Measurements from ENCODE around the gene PCSK5. TPM values are rescaled to one million over a fixed set of nuclear protein-coding genes. Genes with fewer than 3 reads are reported as not detected.

PCSK5 gene
- total and polyA plus RNA-seq, 2 donors (not counting 3 experiments of a cell fraction or from before 2014, with no cell fraction given) = 2.6 to 4.8 TPM

GRCh38 chr9:75892216-75892911, 1.9 kb downstream of the PCSK5 start:
- no peaks in the 10 kb centered on the region for H3K36me3 ChIP-seq (ENCODE audit: control insufficient read depth in 2 of 2, extremely low read depth in 1 of 2, insufficient read depth in 2 of 2, low read length in 2 of 2)
- no peak for TF ChIP-seq POLR2A (IDR thresholded peaks at IDR 0.05; ENCODE audit: low read depth, low read length)
- no TSS peak for BruUV-seq (replicated peaks)
- DNase-seq (ENCODE audit: low read depth, low spot score) (peak; percentile 6), FAIRE-seq (no peak)
- H3K4me1 ChIP-seq (ENCODE audit: control insufficient read depth, extremely low read depth, insufficient read depth, low read length) = peaks cover 18% of the 10 kb centered on the region
- no peak overlapping the region for H3K27ac ChIP-seq (ENCODE audit: insufficient read depth, low read depth, low read length)
- H4K20me1 ChIP-seq (replicated peaks; ENCODE audit: control insufficient read depth, extremely low read depth, insufficient read depth, low read length) = no peaks in the 10 kb centered on the region
- peak overlapping the region; percentile 13 for H3K9ac ChIP-seq (replicated peaks; ENCODE audit: extremely low read depth, insufficient read depth, low read length)
- intact Hi-C loops (cut with micrococcal nuclease) (loop anchor here (2.0 to 10.0 kb wide), 7 partner anchors 26 to 868 kb away; partner anchors contain the start of genes CARNMT1, GCNT1 and RFK), dilution Hi-C loops (cut with MboI; ENCODE audit: extremely low pct_ligation_motif_present, low sequenced_read_pairs) (no loop called here)
- peak overlapping the region; percentile 75 for H3K4me2 ChIP-seq (ENCODE audit: insufficient read depth, low read length)
- ChIA-PET POLR2A (no interaction called here), CTCF (interaction anchor here (1.2 to 2.3 kb wide), 3 partner anchors 26 to 766 kb away, joined by 3 to 13 read pairs (median 8); no protein-coding TSS in a partner anchor)
- no peaks in the 10 kb centered on the region for H3K9me3 ChIP-seq (replicated peaks; ENCODE audit: control insufficient read depth, insufficient read depth, low read length)
- peak overlapping the region; percentile 66 to 90 (median 87) for H3K4me3 ChIP-seq (replicated peaks in 1 of 3; ENCODE audit: insufficient read depth in 1 of 3, low read depth in 1 of 3, low read length in 3 of 3)
- H3K9me1 ChIP-seq (replicated peaks; ENCODE audit: control insufficient read depth, extremely low read depth, insufficient read depth, low read length) = no peaks in the 10 kb centered on the region
- peak overlapping the region; percentile 95 for H2AFZ ChIP-seq (ENCODE audit: low read depth, low read length)
- peaks cover 0 to 6% of the 10 kb centered on the region in 2 experiments for H3K27me3 ChIP-seq (ENCODE audit: control insufficient read depth in 2 of 2, insufficient read depth in 2 of 2, low read length in 2 of 2)
- no peaks in the 10 kb centered on the region for H3K79me2 ChIP-seq (ENCODE audit: control insufficient read depth, insufficient read depth, low read length)

- BruUV-seq (replicated peaks) = TSS peak; percentile 7
- H3K9ac ChIP-seq (replicated peaks; ENCODE audit: extremely low read depth, insufficient read depth, low read length) = no peak overlapping the region
- no peaks in the 10 kb centered on the region for H3K9me1 ChIP-seq (replicated peaks; ENCODE audit: control insufficient read depth, extremely low read depth, insufficient read depth, low read length)
- H3K36me3 ChIP-seq (ENCODE audit: control insufficient read depth in 2 of 2, extremely low read depth in 1 of 2, insufficient read depth in 2 of 2, low read length in 2 of 2) = no peaks in the 10 kb centered on the region
- POLR2A ChIA-PET = no interaction called here
- H3K27ac ChIP-seq (ENCODE audit: insufficient read depth, low read depth, low read length) = no peak overlapping the region
- H4K20me1 ChIP-seq (replicated peaks; ENCODE audit: control insufficient read depth, extremely low read depth, insufficient read depth, low read length) = no peaks in the 10 kb centered on the region
- no peaks in the 10 kb centered on the region for H3K79me2 ChIP-seq (ENCODE audit: control insufficient read depth, insufficient read depth, low read length)
- intact Hi-C loops (cut with micrococcal nuclease) (loop anchor here (2.0 to 10.0 kb wide), 7 partner anchors 26 to 868 kb away; partner anchors contain the start of genes CARNMT1, GCNT1 and RFK), dilution Hi-C loops (cut with MboI; ENCODE audit: extremely low pct_ligation_motif_present, low sequenced_read_pairs) (no loop called here)
- TF ChIP-seq POLR2A (IDR thresholded peaks at IDR 0.05; ENCODE audit: low read depth, low read length) = no peak
- no peak for TF ChIP-seq CTCF (IDR thresholded peaks at IDR 0.05; ENCODE audit: extremely low read depth in 1 of 2, insufficient read depth in 1 of 2, low read depth in 1 of 2, low read length in 2 of 2)
- no peak for TF ChIP-seq GATA2 (IDR thresholded peaks at IDR 0.05; ENCODE audit: insufficient read depth, insufficient read length, low read depth, low read length)
- TF ChIP-seq FOS (IDR thresholded peaks at IDR 0.05; ENCODE audit: borderline replicate concordance, insufficient read depth, low read length) = no peak
- no peak for TF ChIP-seq POLR2AphosphoS5 (IDR thresholded peaks at IDR 0.05; ENCODE audit: insufficient read depth, low read depth, low read length)
- TF ChIP-seq EZH2 (IDR thresholded peaks at IDR 0.05; ENCODE audit: borderline replicate concordance, low read depth, low read length, severe bottlenecking) = no peak
- no peak for TF ChIP-seq MYC (IDR thresholded peaks at IDR 0.05; ENCODE audit: low read depth, low read length)
- no peak for TF ChIP-seq JUN (IDR thresholded peaks at IDR 0.05; ENCODE audit: borderline replicate concordance, insufficient read depth, insufficient read length, low read depth)
- TF ChIP-seq MAX (IDR thresholded peaks at IDR 0.05; ENCODE audit: insufficient read depth, insufficient read length) = no peak
- peaks cover 18% of the 10 kb centered on the region for H3K4me1 ChIP-seq (ENCODE audit: control insufficient read depth, extremely low read depth, insufficient read depth, low read length)
- no peak overlapping the region for H3K4me2 ChIP-seq (ENCODE audit: insufficient read depth, low read length)
- peaks cover 0 to 6% of the 10 kb centered on the region in 2 experiments for H3K27me3 ChIP-seq (ENCODE audit: control insufficient read depth in 2 of 2, insufficient read depth in 2 of 2, low read length in 2 of 2)
- CTCF ChIA-PET = interaction anchor here (1.2 to 2.3 kb wide), 2 partner anchors 27 to 765 kb away, joined by 3 to 8 read pairs; no protein-coding TSS in a partner anchor
- no peak for FAIRE-seq
- H3K4me3 ChIP-seq (replicated peaks in 1 of 3; ENCODE audit: insufficient read depth in 1 of 3, low read depth in 1 of 3, low read length in 3 of 3) = no peak overlapping the region
- DNase-seq (ENCODE audit: low read depth, low spot score) = no peak
- no peaks in the 10 kb centered on the region for H3K9me3 ChIP-seq (replicated peaks; ENCODE audit: control insufficient read depth, insufficient read depth, low read length)
- no peak overlapping the region for H2AFZ ChIP-seq (ENCODE audit: low read depth, low read length)
These were observed 2.6 kb downstream of the PCSK5 start for GRCh38 chr9:75893106-75893505.
